CD4-positive, alpha-beta memory T cell (primary cell): ENCODE data around the gene PSEN1. TPM values are rescaled to one million over a fixed set of nuclear protein-coding genes. Genes with fewer than 3 reads are reported as not detected.

Source experiments
- CTCF ChIA-PET: fragments of 350-600 bp; sonication (Branson Sonifier 250); formaldehyde crosslinking; loops from one replicate; lab custom pipeline; 2021; ENCODE audit warnings: inconsistent platforms; ENCODE audit not compliant: partially characterized antibody; lab: Charles Lee
- POLR2A ChIA-PET: fragments of 350-600 bp; sonication (Branson Sonifier 250); formaldehyde crosslinking; loops from one replicate; lab custom pipeline; 2021; ENCODE audit not compliant: partially characterized antibody; lab: Charles Lee
- DNase-seq, 5 donors: peaks; one replicate each; pipeline versions ENCODE4 v3.0.0 to v3.0.0-alpha.2; 2020 to 2022; ENCODE audit warnings: mixed read lengths in 1 of 5
- H3K27ac ChIP-seq: one replicate; pipeline ENCODE4 v1.7.0; 2013; ENCODE audit warnings: low read depth, low read length
- H3K27me3 ChIP-seq: 2 replicates; pipeline ENCODE4 v1.7.0; 2013; ENCODE audit warnings: mild to moderate bottlenecking, low read length, moderate library complexity; ENCODE audit not compliant: insufficient read depth
- H3K36me3 ChIP-seq: 2 replicates; pipeline ENCODE4 v1.7.0; 2013; ENCODE audit warnings: mild to moderate bottlenecking, low read length, moderate library complexity; ENCODE audit not compliant: insufficient read depth
- H3K4me1 ChIP-seq: 2 replicates; pipeline ENCODE4 v1.7.0; 2013; ENCODE audit warnings: mild to moderate bottlenecking, low read length, moderate library complexity; ENCODE audit not compliant: insufficient read depth
- H3K4me3 ChIP-seq, 2 donors: one replicate each; pipeline ENCODE4 v1.7.0; 2013; ENCODE audit warnings: low read length in 2 of 2, mild to moderate bottlenecking in 1 of 2
- H3K9me3 ChIP-seq, 2 donors: one replicate each; pipeline ENCODE4 v1.7.0; 2013; ENCODE audit warnings: low read length in 2 of 2, control low read depth in 1 of 2; ENCODE audit not compliant: control insufficient read depth in 1 of 2
- H3K27ac Mint-ChIP-seq, 7 donors: one replicate each; pipeline ENCODE4 v1.8.0; 2020 to 2021; ENCODE audit warnings: mixed read lengths in 7 of 7, mild to moderate bottlenecking in 6 of 7, inconsistent platforms in 3 of 7, moderate library complexity in 3 of 7
- H3K27me3 Mint-ChIP-seq, 2 donors: one replicate each; pipeline ENCODE4 v1.8.0; 2020 to 2021; ENCODE audit warnings: mixed read lengths in 2 of 2
- H3K36me3 Mint-ChIP-seq, 2 donors: one replicate each; pipeline ENCODE4 v1.8.0; 2020 to 2021; ENCODE audit warnings: mixed read lengths in 2 of 2, inconsistent platforms in 1 of 2, mild to moderate bottlenecking in 1 of 2
- H3K4me1 Mint-ChIP-seq, 4 donors: one replicate each; pipeline ENCODE4 v1.8.0; 2020 to 2021; ENCODE audit warnings: mixed read lengths in 4 of 4, mild to moderate bottlenecking in 1 of 4
- H3K4me3 Mint-ChIP-seq, 8 donors: one replicate each; pipeline ENCODE4 v1.8.0; 2020 to 2021; ENCODE audit warnings: mixed read lengths in 8 of 8, mild to moderate bottlenecking in 7 of 8, moderate library complexity in 6 of 8, inconsistent platforms in 3 of 8
- H3K9me3 Mint-ChIP-seq, 8 donors: one replicate each; pipeline ENCODE4 v1.8.0; 2020 to 2021; ENCODE audit warnings: mixed read lengths in 8 of 8, mild to moderate bottlenecking in 5 of 8, inconsistent platforms in 3 of 8, moderate library complexity in 1 of 8
- intact Hi-C: fragments of 100-400 bp; cut with micrococcal nuclease; formaldehyde crosslinking; loops from one replicate; pipeline ENCODE4 v1.15.1; 2023
- polyA plus RNA-seq, 2 donors: library from polyadenylated mRNA; unstranded; fragments of 300-500 nt; fragmentation: Illumina TruSeq; gene quantifications; one replicate each; pipeline ENCODE4 v1.2.3, GENCODE V29; 2021
- total RNA-seq, 2 experiments: library from RNA; stranded (reverse); gene quantifications; one replicate each; pipeline ENCODE4 v1.2.3, GENCODE V29; 2021

The PSEN1 gene
- total and polyA plus RNA-seq, 4 experiments from 2014 or later = 36.0 to 51.7 (median 41.8) TPM

- H3K27ac Mint-ChIP-seq = no peak overlapping the region
- DNase-seq = no peak
- H3K9me3 ChIP-seq = no peaks in the 10 kb centered on the region
- H3K4me3 Mint-ChIP-seq = no peak overlapping the region
- ChIA-PET CTCF (interaction anchor here (2.0 kb wide), 1 partner anchor 10 kb away, joined by 4 read pairs; no protein-coding TSS in a partner anchor), POLR2A (no interaction called here)
- peaks cover 7 to 9% of the 10 kb centered on the region in 2 donors for H3K36me3 Mint-ChIP-seq
- peaks cover 3% of the 10 kb centered on the region for H3K27me3 ChIP-seq
- peaks cover 0 to 2% (median 0%) of the 10 kb centered on the region in 8 donors for H3K9me3 Mint-ChIP-seq
- H3K36me3 ChIP-seq = no peaks in the 10 kb centered on the region
- H3K27me3 Mint-ChIP-seq = peaks cover 25 to 29% of the 10 kb centered on the region in 2 donors
- H3K4me1 ChIP-seq = peaks cover 7% of the 10 kb centered on the region
- no peak overlapping the region for H3K27ac ChIP-seq
- H3K4me3 ChIP-seq = no peak overlapping the region
- H3K4me1 Mint-ChIP-seq = peaks cover 4 to 17% (median 7%) of the 10 kb centered on the region in 4 donors
- intact Hi-C loops = no loop called here
Measured at GRCh38 chr14:73232984-73233383, 96.7 kb downstream of the PSEN1 start.

- peaks cover 7% of the 10 kb centered on the region for H3K27me3 ChIP-seq
- H3K4me3 Mint-ChIP-seq = no peak overlapping the region
- peaks cover 29 to 33% of the 10 kb centered on the region in 2 donors for H3K27me3 Mint-ChIP-seq
- H3K36me3 Mint-ChIP-seq = peaks cover 2 to 6% of the 10 kb centered on the region in 2 donors
- peaks cover 13% of the 10 kb centered on the region for H3K4me1 ChIP-seq
- intact Hi-C loops = no loop called here
- POLR2A ChIA-PET = no interaction called here
- CTCF ChIA-PET = interaction anchor here (2.0 kb wide), 1 partner anchor 10 kb away, joined by 4 read pairs; no protein-coding TSS in a partner anchor
- peaks cover 7 to 21% (median 11%) of the 10 kb centered on the region in 4 donors for H3K4me1 Mint-ChIP-seq
- H3K9me3 ChIP-seq = no peaks in the 10 kb centered on the region
- DNase-seq = no peak
- no peak overlapping the region for H3K4me3 ChIP-seq
- H3K27ac ChIP-seq = no peak overlapping the region
- H3K27ac Mint-ChIP-seq = no peak overlapping the region
- no peaks in the 10 kb centered on the region for H3K36me3 ChIP-seq
- H3K9me3 Mint-ChIP-seq = peaks cover 0 to 1% (median 0%) of the 10 kb centered on the region in 8 donors
Measured at GRCh38 chr14:73233564-73233963, 97.3 kb downstream of the PSEN1 start.

GRCh38 chr14:73234029-73234428, 97.7 kb downstream of the PSEN1 start:
- DNase-seq = no peak
- Histone ChIP-seq H3K4me1 (peaks cover 15% of the 10 kb centered on the region), H3K27me3 (peaks cover 10% of the 10 kb centered on the region), H3K9me3 (no peaks in the 10 kb centered on the region), H3K4me3 (no peak overlapping the region), H3K36me3 (no peaks in the 10 kb centered on the region), H3K27ac (no peak overlapping the region)
- H3K4me1 Mint-ChIP-seq = peaks cover 8 to 25% (median 15%) of the 10 kb centered on the region in 4 donors
- ChIA-PET CTCF (no interaction called here), POLR2A (no interaction called here)
- H3K36me3 Mint-ChIP-seq = peaks cover 0 to 5% of the 10 kb centered on the region in 2 donors
- no peak overlapping the region for H3K4me3 Mint-ChIP-seq
- intact Hi-C loops = no loop called here
- H3K27me3 Mint-ChIP-seq = peaks cover 32 to 38% of the 10 kb centered on the region in 2 donors
- no peak overlapping the region for H3K27ac Mint-ChIP-seq
- peaks cover 0 to 2% (median 0%) of the 10 kb centered on the region in 8 donors for H3K9me3 Mint-ChIP-seq

GRCh38 chr14:73234586-73235394, 98.5 kb downstream of the PSEN1 start:
- Histone ChIP-seq H3K27me3 (peaks cover 13% of the 10 kb centered on the region), H3K4me1 (peaks cover 15% of the 10 kb centered on the region), H3K4me3 (no peak overlapping the region), H3K36me3 (no peaks in the 10 kb centered on the region), H3K27ac (no peak overlapping the region), H3K9me3 (no peaks in the 10 kb centered on the region)
- H3K4me1 Mint-ChIP-seq = peaks cover 8 to 25% (median 15%) of the 10 kb centered on the region in 4 donors
- ChIA-PET CTCF (no interaction called here), POLR2A (no interaction called here)
- intact Hi-C loops = no loop called here
- H3K36me3 Mint-ChIP-seq = no peaks in the 10 kb centered on the region
- peaks cover 36 to 38% of the 10 kb centered on the region in 2 donors for H3K27me3 Mint-ChIP-seq
- H3K4me3 Mint-ChIP-seq = peak overlapping the region in 1 of 8 donors; percentile 2
- H3K27ac Mint-ChIP-seq = no peak overlapping the region
- H3K9me3 Mint-ChIP-seq = peaks cover 0 to 2% (median 0%) of the 10 kb centered on the region in 8 donors
- no peak for DNase-seq

GRCh38 chr14:73235531-73236155, 99.3 kb downstream of the PSEN1 start:
- Histone ChIP-seq H3K27me3 (peaks cover 16% of the 10 kb centered on the region), H3K4me1 (peaks cover 15% of the 10 kb centered on the region), H3K9me3 (no peaks in the 10 kb centered on the region), H3K27ac (no peak overlapping the region), H3K36me3 (no peaks in the 10 kb centered on the region), H3K4me3 (no peak overlapping the region)
- Mint-ChIP-seq H3K36me3 (no peaks in the 10 kb centered on the region), H3K27me3 (peaks cover 38 to 41% of the 10 kb centered on the region in 2 donors), H3K27ac (no peak overlapping the region), H3K4me3 (peak overlapping the region in 4 of 8 donors; percentile 2 to 49 (median 36)), H3K9me3 (peaks cover 0 to 2% (median 0%) of the 10 kb centered on the region in 8 donors), H3K4me1 (peaks cover 8 to 25% (median 16%) of the 10 kb centered on the region in 4 donors)
- ChIA-PET CTCF (no interaction called here), POLR2A (interaction anchor here (1.1 kb wide), 1 partner anchor 10 kb away, joined by 4 read pairs; no protein-coding TSS in a partner anchor)
- no peak for DNase-seq
- intact Hi-C loops = no loop called here

GRCh38 chr14:73236157-73236556, 99.8 kb downstream of the PSEN1 start:
- H3K36me3 Mint-ChIP-seq = no peaks in the 10 kb centered on the region
- peaks cover 8 to 25% (median 16%) of the 10 kb centered on the region in 4 donors for H3K4me1 Mint-ChIP-seq
- Histone ChIP-seq H3K9me3 (no peaks in the 10 kb centered on the region), H3K4me1 (peaks cover 15% of the 10 kb centered on the region), H3K36me3 (no peaks in the 10 kb centered on the region), H3K27ac (no peak overlapping the region), H3K4me3 (no peak overlapping the region), H3K27me3 (peaks cover 16% of the 10 kb centered on the region)
- H3K4me3 Mint-ChIP-seq = peak overlapping the region in 6 of 8 donors; percentile 1 to 49 (median 30)
- H3K9me3 Mint-ChIP-seq = peaks cover 0 to 2% (median 0%) of the 10 kb centered on the region in 8 donors
- peaks cover 38 to 45% of the 10 kb centered on the region in 2 donors for H3K27me3 Mint-ChIP-seq
- H3K27ac Mint-ChIP-seq = no peak overlapping the region
- ChIA-PET CTCF (no interaction called here), POLR2A (interaction anchor here (1.1 kb wide), 1 partner anchor 9 kb away, joined by 4 read pairs; no protein-coding TSS in a partner anchor)
- DNase-seq = no peak
- intact Hi-C loops = no loop called here

- intact Hi-C loops = no loop called here
- peaks cover 8 to 25% (median 16%) of the 10 kb centered on the region in 4 donors for H3K4me1 Mint-ChIP-seq
Measured at GRCh38 chr14:73236752-73237218, 100.5 kb downstream of the PSEN1 start.

More at GRCh38 chr14:73236752-73237218, 100.5 kb downstream of the PSEN1 start:
- peaks cover 16% of the 10 kb centered on the region for H3K27me3 ChIP-seq
- no peak for DNase-seq
- POLR2A ChIA-PET = interaction anchor here (1.1 kb wide), 1 partner anchor 8 kb away, joined by 4 read pairs; no protein-coding TSS in a partner anchor
- Mint-ChIP-seq H3K9me3 (peaks cover 0 to 2% (median 0%) of the 10 kb centered on the region in 8 donors), H3K4me3 (peak overlapping the region; percentile 32 to 82 (median 70)), H3K36me3 (no peaks in the 10 kb centered on the region), H3K27me3 (peaks cover 43 to 50% of the 10 kb centered on the region in 2 donors), H3K27ac (no peak overlapping the region)
- H3K27ac ChIP-seq = no peak overlapping the region
- H3K36me3 ChIP-seq = no peaks in the 10 kb centered on the region
- CTCF ChIA-PET = no interaction called here
- H3K9me3 ChIP-seq = no peaks in the 10 kb centered on the region
- peaks cover 15% of the 10 kb centered on the region for H3K4me1 ChIP-seq
- H3K4me3 ChIP-seq = no peak overlapping the region
